Stomach (tissue), 9 donors: ENCODE measurements around the gene CREBRF. TPM values are rescaled to one million over a fixed set of nuclear protein-coding genes. Genes with fewer than 3 reads are reported as not detected.

Source experiments
- DNase-seq, 2 donors: peaks; one replicate each; pipeline versions ENCODE4 v3.0.0 to v3.0.0-alpha.2; 2013 to 2019
- H3K27ac ChIP-seq, 5 donors: fragments of 200-600 bp in 4 of 5; sonication (generic) in 4 of 5; one replicate each; pipeline ENCODE4 v1.5.1; 2013 to 2019; ENCODE audit warnings: mild to moderate bottlenecking in 1 of 5, moderate library complexity in 1 of 5
- H3K27me3 ChIP-seq, 3 donors: fragments of 200-600 bp; sonication (generic); one replicate each; pipeline ENCODE4 v1.5.1; 2017 to 2019; ENCODE audit warnings: mixed run types in 1 of 3
- H3K36me3 ChIP-seq, 4 donors: fragments of 200-600 bp; sonication (generic); 1 replicate in 3 of 4; 2 replicates in 1 of 4; pipeline ENCODE4 v1.5.1; 2016 to 2019
- H3K4me1 ChIP-seq, 4 donors: fragments of 200-600 bp; sonication (generic); one replicate each; pipeline ENCODE4 v1.5.1; 2016 to 2019
- H3K4me3 ChIP-seq, 4 donors: fragments of 200-600 bp; sonication (generic) in 3 of 4; one replicate each; pipeline ENCODE4 v1.5.1; 2016 to 2019; ENCODE audit warnings: mild to moderate bottlenecking in 1 of 4
- H3K9me3 ChIP-seq, 4 donors: fragments of 200-600 bp; sonication (generic); one replicate each; pipeline ENCODE4 v1.5.1; 2016 to 2019
- CTCF ChIP-seq, 7 experiments: fragments of 450-650 bp in 4 of 7; fragments of 200-600 bp in 3 of 7; sonication (generic) in 3 of 7; IDR thresholded peaks; one replicate each; pipeline ENCODE4 v1.5.1; 2016 to 2019; ENCODE audit warnings: antibody characterized with exemption in 7 of 7, control low read depth in 2 of 7, mild to moderate bottlenecking in 1 of 7
- EP300 ChIP-seq: sonication (generic); formaldehyde crosslinking; IDR thresholded peaks from one replicate; pipeline ENCODE4 v1.6.1; 2017; ENCODE audit warnings: antibody characterized with exemption
- POLR2A ChIP-seq, 4 donors: fragments of 450-650 bp; IDR thresholded peaks; one replicate each; pipeline ENCODE4 v1.6.1; 2016; ENCODE audit warnings: antibody characterized with exemption in 4 of 4, control low read depth in 2 of 4, mild to moderate bottlenecking in 1 of 4, moderate library complexity in 1 of 4
- POLR2AphosphoS5 ChIP-seq, 3 donors: sonication (generic); formaldehyde crosslinking; IDR thresholded peaks; one replicate each; pipeline ENCODE4 v1.6.1; 2016; ENCODE audit warnings: antibody characterized with exemption in 3 of 3
- WGBS, 5 donors: extraction: QIAGEN DNeasy Blood & Tissue Kit in 3 of 5; methylation state at CpG; one replicate each; pipeline versions ENCODE4 v1.1.5 to v1.1.7; 2013 to 2018; 5-methylcytosine and 5-hydroxymethylcytosine counted together
- intact Hi-C: fragments of 100-400 bp; cut with DNase I; formaldehyde crosslinking; loops from one replicate; pipeline ENCODE4 v1.15.1; 2023; ENCODE audit warnings: low total_unique reads
- polyA plus RNA-seq, 3 donors: library from polyadenylated mRNA; stranded (reverse); fragments of 200-250 nt; gene quantifications; one replicate each; pipeline ENCODE4 v1.2.3, GENCODE V29; 2013
- total RNA-seq, 5 donors: library from RNA; depleted of rRNA; stranded (reverse); fragments of >200 nt; gene quantifications; one replicate each; pipeline versions ENCODE4 v1.1.0 to v1.2.3, GENCODE V29; 2014 to 2016
- donor health status: healthy with polysubstance abuse.
- donor health status: Bipolar disorder and iron deficiency.
- donor health status: healthy.

CREBRF gene
- total and polyA plus RNA-seq, 8 donors: 3.2 to 42.3 (median 20.4) TPM

- intact Hi-C loops: no loop called here
- no peak for TF ChIP-seq POLR2AphosphoS5 (IDR thresholded peaks at IDR 0.05)
- no peak for TF ChIP-seq EP300
- TF ChIP-seq CTCF (IDR thresholded peaks at IDR 0.05): no peak
- no peak for TF ChIP-seq POLR2A (IDR thresholded peaks at IDR 0.05)
- H3K4me1 ChIP-seq: peaks cover 0 to 37% (median 11%) of the 10 kb centered on the region in 4 donors
- peaks cover 0 to 9% (median 3%) of the 10 kb centered on the region in 4 donors for H3K9me3 ChIP-seq
- H3K4me3 ChIP-seq: no peak overlapping the region
- H3K27ac ChIP-seq: no peak overlapping the region
- no peak for DNase-seq
- H3K27me3 ChIP-seq: no peaks in the 10 kb centered on the region
- H3K36me3 ChIP-seq: peaks cover 5 to 25% (median 21%) of the 10 kb centered on the region in 4 donors
- 95 to 100% (median 98%) methylated on average over 2 of the region's 2 CpGs for WGBS, 5 donors
Observed at GRCh38 chr5:173101245-173101644, 45.1 kb downstream of the CREBRF start.

GRCh38 chr5:173103411-173103810 lies 47.3 kb downstream of the CREBRF start:
- Histone ChIP-seq H3K4me1 (peaks cover 0 to 21% (median 4%) of the 10 kb centered on the region in 4 donors), H3K9me3 (peaks cover 0 to 9% (median 3%) of the 10 kb centered on the region in 4 donors), H3K4me3 (no peak overlapping the region), H3K27ac (no peak overlapping the region), H3K27me3 (no peaks in the 10 kb centered on the region), H3K36me3 (peaks cover 5 to 25% (median 23%) of the 10 kb centered on the region in 4 donors)
- WGBS, 5 donors: 71 to 84% (median 76%) methylated on average over 1 of the region's 1 CpG
- DNase-seq: no peak
- intact Hi-C loops: no loop called here
- TF ChIP-seq POLR2A (IDR thresholded peaks at IDR 0.05) (no peak), CTCF (IDR thresholded peaks at IDR 0.05) (no peak)

GRCh38 chr5:173108914-173109313 lies 52.8 kb downstream of the CREBRF start:
- 61 to 68% (median 64%) methylated on average over 3 of the region's 3 CpGs for WGBS, 5 donors
- no peak overlapping the region for H3K27ac ChIP-seq
- peaks cover 9 to 59% (median 56%) of the 10 kb centered on the region in 4 donors for H3K36me3 ChIP-seq
- peaks cover 0 to under 1% (median 0%) of the 10 kb centered on the region in 4 donors for H3K4me1 ChIP-seq
- intact Hi-C loops: no loop called here
- TF ChIP-seq POLR2A (IDR thresholded peaks at IDR 0.05): no peak
- TF ChIP-seq POLR2AphosphoS5 (IDR thresholded peaks at IDR 0.05): no peak
- no peak for TF ChIP-seq CTCF (IDR thresholded peaks at IDR 0.05)
- TF ChIP-seq EP300: no peak
- H3K4me3 ChIP-seq: no peak overlapping the region
- DNase-seq: no peak
- no peaks in the 10 kb centered on the region for H3K9me3 ChIP-seq
- H3K27me3 ChIP-seq: no peaks in the 10 kb centered on the region

GRCh38 chr5:173114536-173114935 lies 58.4 kb downstream of the CREBRF start:
- DNase-seq: no peak
- H3K36me3 ChIP-seq: peaks cover 9 to 93% (median 83%) of the 10 kb centered on the region in 4 donors
- WGBS, 5 donors: 93 to 98% (median 95%) methylated on average over 1 of the region's 1 CpG
- H3K27me3 ChIP-seq: no peaks in the 10 kb centered on the region
- no peaks in the 10 kb centered on the region for H3K4me1 ChIP-seq
- TF ChIP-seq EP300 (no peak), POLR2AphosphoS5 (IDR thresholded peaks at IDR 0.05) (no peak), POLR2A (IDR thresholded peaks at IDR 0.05) (no peak), CTCF (IDR thresholded peaks at IDR 0.05) (no peak)
- no peak overlapping the region for H3K27ac ChIP-seq
- intact Hi-C loops: no loop called here
- no peak overlapping the region for H3K4me3 ChIP-seq
- H3K9me3 ChIP-seq: no peaks in the 10 kb centered on the region
